Activated T-cell treated with anti-CD3 and anti-CD28 coated beads, Interleukin-2, amount 50 U/mL, for 48 hours (primary cell): ENCODE measurements around the gene KCNA3.

Experiments
- DNase-seq, 2 experiments: peaks; one replicate each; pipeline ENCODE4 v3.0.0-alpha.2; 2020

Gene KCNA3

GRCh38 chr1:110637475-110637874 is 37.3 kb downstream of the KCNA3 start:
- DNase-seq, result no peak

- peak in 1 of 2 experiments; percentile 40 for DNase-seq
Observed at GRCh38 chr1:110636149-110636935, 38.4 kb downstream of the KCNA3 start.

GRCh38 chr1:110635434-110635833 is 39.3 kb downstream of the KCNA3 start:
- no peak for DNase-seq

GRCh38 chr1:110634455-110635311 is 40.1 kb downstream of the KCNA3 start:
- peak; percentile 82 to 86 for DNase-seq

- DNase-seq, result no peak
Observed at GRCh38 chr1:110634086-110634454, 40.7 kb downstream of the KCNA3 start.

GRCh38 chr1:110633646-110634030 is 41.1 kb downstream of the KCNA3 start:
- DNase-seq, result no peak

- DNase-seq, result no peak
Observed at GRCh38 chr1:110631836-110632620, 42.7 kb downstream of the KCNA3 start.

GRCh38 chr1:110630839-110631663 is 43.7 kb downstream of the KCNA3 start:
- peak; percentile 92 to 94 for DNase-seq

GRCh38 chr1:110628323-110629105 is 46.2 kb downstream of the KCNA3 start:
- peak; percentile 5 to 14 for DNase-seq

GRCh38 chr1:110627764-110628163 is 47.0 kb downstream of the KCNA3 start:
- DNase-seq, result no peak

- DNase-seq, result peak; percentile 15 to 19
Observed at GRCh38 chr1:110626889-110627288, 47.9 kb downstream of the KCNA3 start.
